Spleen (tissue), 11 donors: ENCODE measurements around the gene MALAT1. TPM values are rescaled to one million over a fixed set of nuclear protein-coding genes. Genes with fewer than 3 reads are reported as not detected.
A peak's percentile ranks its signal among the peaks of the same experiment; 100 is the strongest.

Experiments
- DNase-seq: peaks from one replicate; pipeline ENCODE4 v3.0.0-alpha.2; 2020
- H3K27ac ChIP-seq, 8 donors: fragments of 200-600 bp; sonication (generic) in 7 of 8; 1 replicate in 4 of 8; 2 replicates in 4 of 8; pipeline versions ENCODE4 v1.5.0 to v1.8.0; 2016 to 2021; ENCODE audit warnings: inconsistent platforms in 4 of 8, mild to moderate bottlenecking in 4 of 8, moderate library complexity in 1 of 8
- H3K27me3 ChIP-seq, 7 donors: fragments of 200-600 bp; sonication (generic) in 6 of 7; replicated peaks in 1 of 7; 1 replicate in 4 of 7; 2 replicates in 3 of 7; pipeline versions ENCODE4 v1.5.0 to v1.8.0; 2016 to 2021; ENCODE audit warnings: inconsistent platforms in 3 of 7, mild to moderate bottlenecking in 1 of 7
- H3K36me3 ChIP-seq, 6 donors: fragments of 200-600 bp; sonication (generic) in 5 of 6; 1 replicate in 4 of 6; 2 replicates in 2 of 6; pipeline versions ENCODE4 v1.5.0 to v1.8.0; 2016 to 2021; ENCODE audit warnings: inconsistent platforms in 2 of 6
- H3K4me1 ChIP-seq, 6 donors: fragments of 200-600 bp; sonication (generic) in 5 of 6; 1 replicate in 3 of 6; 2 replicates in 3 of 6; pipeline versions ENCODE4 v1.5.0 to v1.8.0; 2016 to 2021; ENCODE audit warnings: inconsistent platforms in 3 of 6
- H3K4me3 ChIP-seq, 8 donors: fragments of 200-600 bp; sonication (generic) in 7 of 8; 1 replicate in 4 of 8; 2 replicates in 4 of 8; pipeline versions ENCODE4 v1.5.0 to v1.8.0; 2016 to 2021; ENCODE audit warnings: inconsistent platforms in 4 of 8, mild to moderate bottlenecking in 4 of 8, moderate library complexity in 2 of 8
- H3K9me3 ChIP-seq, 8 donors: fragments of 200-600 bp; sonication (generic) in 7 of 8; 1 replicate in 4 of 8; 2 replicates in 4 of 8; pipeline versions ENCODE4 v1.5.0 to v1.8.0; 2016 to 2021; ENCODE audit warnings: inconsistent platforms in 4 of 8
- CTCF ChIP-seq, 11 experiments: fragments of 200-600 bp in 7 of 11; fragments of 450-650 bp in 4 of 11; sonication (generic) in 4 of 11; IDR thresholded peaks in 8 of 11; conservative IDR thresholded peaks in 3 of 11; 1 replicate in 7 of 11; 2 replicates in 4 of 11; pipeline versions ENCODE4 v1.4.0 to v1.8.0; 2016 to 2021; ENCODE audit warnings: antibody characterized with exemption in 11 of 11, inconsistent platforms in 4 of 11, mild to moderate bottlenecking in 1 of 11
- POLR2A ChIP-seq, 3 donors: fragments of 450-650 bp; IDR thresholded peaks; one replicate each; pipeline ENCODE4 v1.5.1; 2017; ENCODE audit warnings: antibody characterized with exemption in 3 of 3, mild to moderate bottlenecking in 1 of 3
- POLR2AphosphoS5 ChIP-seq, 3 donors: sonication (generic); formaldehyde crosslinking; IDR thresholded peaks; one replicate each; pipeline ENCODE4 v1.5.1; 2017; ENCODE audit warnings: antibody characterized with exemption in 3 of 3
- WGBS, 5 donors: extraction: QIAGEN DNeasy Blood & Tissue Kit in 3 of 5; methylation state at CpG; one replicate each; pipeline versions ENCODE4 v1.1.5 to v1.1.7; 2013 to 2018; 5-methylcytosine and 5-hydroxymethylcytosine counted together
- intact Hi-C: fragments of 100-400 bp; cut with DNase I; formaldehyde crosslinking; loops from one replicate; pipeline ENCODE4 v1.15.0; 2023; ENCODE audit warnings: low total_unique reads
- polyA plus RNA-seq, 3 donors: library from polyadenylated mRNA; stranded (reverse); fragments of 200-250 nt; gene quantifications; one replicate each; pipeline ENCODE4 v1.2.1, GENCODE V29; 2013
- total RNA-seq, 7 donors: library from RNA; depleted of rRNA in 3 of 7; stranded (reverse); fragments of >200 nt in 3 of 7; fragmentation: NEBNext Ultra II Directional in 4 of 7; extraction: Animal tissue kit (Norgen Biotek cat#: 25700) in 4 of 7; gene quantifications; one replicate each; pipeline versions ENCODE4 v1.1.0 to v1.2.1, GENCODE V29; 2016 to 2021
- donor health status: healthy with polysubstance abuse.
- donor health status: DM: no; HTN: no; CAD: no; lungs with moderate emphysema.
- donor health status: DM: no; HTN: no; CAD: no.
- donor health status: Bipolar disorder and iron deficiency.
- donor health status: healthy.
- donor health status: DM: no; HTN: no; CAD: no.
- donor health status: DM: yes; HTN: yes; CAD: no.

The MALAT1 gene
- total and polyA plus RNA-seq, 10 donors, result 111 to 24,490 (median 13,111) TPM

GRCh38 chr11:65537296-65537597 lies 38.4 kb downstream of the MALAT1 start:
- TF ChIP-seq POLR2A (IDR thresholded peaks at IDR 0.05) (no peak), CTCF (IDR thresholded peaks at IDR 0.05 in 8 of 11, conservative IDR thresholded peaks at IDR 0.05 in 3 of 11) (no peak), POLR2AphosphoS5 (IDR thresholded peaks at IDR 0.05) (peak; percentile 31 to 44 (median 32))
- no peaks in the 10 kb centered on the region for H3K27me3 ChIP-seq
- 79 to 93% (median 84%) methylated on average over 2 of the region's 2 CpGs for WGBS, 5 donors
- H3K36me3 ChIP-seq, result peaks cover 0 to 75% (median 50%) of the 10 kb centered on the region in 6 donors
- peak overlapping the region in 4 of 8 donors; percentile 88 to 96 (median 92) for H3K27ac ChIP-seq
- H3K4me3 ChIP-seq, result no peak overlapping the region
- no peaks in the 10 kb centered on the region for H3K9me3 ChIP-seq
- intact Hi-C loops, result no loop called here
- DNase-seq, result no peak
- peaks cover 7 to 58% (median 42%) of the 10 kb centered on the region in 6 donors for H3K4me1 ChIP-seq

- intact Hi-C loops, result no loop called here
- WGBS, 5 donors, result 77 to 89% (median 86%) methylated on average over 12 to 18 of the region's 18 CpGs
- no peak overlapping the region for H3K4me3 ChIP-seq
- no peaks in the 10 kb centered on the region for H3K9me3 ChIP-seq
- H3K27me3 ChIP-seq, result no peaks in the 10 kb centered on the region
- TF ChIP-seq CTCF (IDR thresholded peaks at IDR 0.05 in 8 of 11, conservative IDR thresholded peaks at IDR 0.05 in 3 of 11) (no peak), POLR2A (IDR thresholded peaks at IDR 0.05) (no peak), POLR2AphosphoS5 (IDR thresholded peaks at IDR 0.05) (no peak)
- peak; percentile 79 for DNase-seq
- H3K27ac ChIP-seq, result peak overlapping the region; percentile 29 to 96 (median 89)
- peaks cover 7 to 58% (median 42%) of the 10 kb centered on the region in 6 donors for H3K4me1 ChIP-seq
- H3K36me3 ChIP-seq, result peaks cover 0 to 70% (median 45%) of the 10 kb centered on the region in 6 donors
These were observed 38.9 kb downstream of the MALAT1 start for GRCh38 chr11:65537620-65538231.

GRCh38 chr11:65538232-65538914 lies 39.5 kb downstream of the MALAT1 start:
- peak; percentile 87 for DNase-seq
- Histone ChIP-seq H3K27me3 (no peaks in the 10 kb centered on the region), H3K4me1 (peaks cover 7 to 58% (median 42%) of the 10 kb centered on the region in 6 donors), H3K9me3 (no peaks in the 10 kb centered on the region), H3K4me3 (peak overlapping the region in 1 of 8 donors; percentile 98), H3K27ac (peak overlapping the region; percentile 48 to 96 (median 89)), H3K36me3 (peaks cover 0 to 64% (median 39%) of the 10 kb centered on the region in 6 donors)
- 63 to 88% (median 78%) methylated on average over 30 to 43 of the region's 43 CpGs for WGBS, 5 donors
- intact Hi-C loops, result no loop called here
- no peak for TF ChIP-seq POLR2A (IDR thresholded peaks at IDR 0.05)
- peak; percentile 68 to 86 (median 79) for TF ChIP-seq POLR2AphosphoS5 (IDR thresholded peaks at IDR 0.05)

GRCh38 chr11:65538915-65539743 lies 40.3 kb downstream of the MALAT1 start:
- H3K4me3 ChIP-seq, result peak overlapping the region; percentile 63 to 98 (median 82)
- WGBS, 5 donors, result 67 to 87% (median 80%) methylated on average over 66 to 92 of the region's 92 CpGs
- H3K4me1 ChIP-seq, result peaks cover 7 to 58% (median 42%) of the 10 kb centered on the region in 6 donors
- H3K9me3 ChIP-seq, result no peaks in the 10 kb centered on the region
- peak overlapping the region; percentile 79 to 96 (median 90) for H3K27ac ChIP-seq
- peaks cover 0 to 56% (median 34%) of the 10 kb centered on the region in 6 donors for H3K36me3 ChIP-seq
- TF ChIP-seq POLR2A (IDR thresholded peaks at IDR 0.05) (no peak), POLR2AphosphoS5 (IDR thresholded peaks at IDR 0.05) (no peak), CTCF (IDR thresholded peaks at IDR 0.05 in 8 of 11, conservative IDR thresholded peaks at IDR 0.05 in 3 of 11) (no peak)
- DNase-seq, result peak; percentile 81
- intact Hi-C loops, result no loop called here
- H3K27me3 ChIP-seq, result no peaks in the 10 kb centered on the region
